Left ventricle myocardium inferior (tissue), 1 donor: Measurements from ENCODE around the gene C19orf67. TPM values are rescaled to one million over a fixed set of nuclear protein-coding genes. Genes with fewer than 3 reads are reported as not detected.

Experiments
- DNase-seq: peaks from one replicate; pipeline ENCODE4 v3.0.0-alpha.2; 2020
- H3K27ac ChIP-seq: fragments of 200-600 bp; replicated peaks from 2 replicates; pipeline ENCODE4 v1.8.0; 2021
- H3K27me3 ChIP-seq: fragments of 200-600 bp; 2 replicates; pipeline ENCODE4 v1.8.0; 2021; ENCODE audit warnings: low read depth
- H3K36me3 ChIP-seq: fragments of 200-600 bp; 2 replicates; pipeline ENCODE4 v1.8.0; 2021
- H3K4me1 ChIP-seq: fragments of 200-600 bp; 2 replicates; pipeline ENCODE4 v1.8.0; 2021
- H3K4me3 ChIP-seq: fragments of 200-600 bp; 2 replicates; pipeline ENCODE4 v1.8.0; 2021; ENCODE audit warnings: mild to moderate bottlenecking, moderate library complexity
- H3K9me3 ChIP-seq: fragments of 200-600 bp; replicated peaks from 2 replicates; pipeline ENCODE4 v1.8.0; 2021
- CTCF ChIP-seq: fragments of 200-600 bp; IDR thresholded peaks from 2 replicates; pipeline ENCODE4 v1.8.0; 2021; ENCODE audit warnings: antibody characterized with exemption, mild to moderate bottlenecking, borderline replicate concordance
- intact Hi-C: fragments of 100-400 bp; cut with micrococcal nuclease; formaldehyde crosslinking; loops from one replicate; pipeline ENCODE4 v1.11.0; 2022
- total RNA-seq: library from RNA; stranded (reverse); fragmentation: NEBNext Ultra II Directional; extraction: Animal tissue kit (Norgen Biotek cat#: 25700); gene quantifications from one replicate; pipeline ENCODE4 v1.2.1, GENCODE V29; 2021
- donor health status: DM: no; HTN: yes; CAD: no; lungs with severe emphysema.

Gene C19orf67
- total RNA-seq, 1 donor from 2014 or later, result not detected

GRCh38 chr19:14062558-14062855 lies 23.1 kb downstream of the C19orf67 start:
- peaks cover 13% of the 10 kb centered on the region for H3K4me1 ChIP-seq
- no peaks in the 10 kb centered on the region for H3K9me3 ChIP-seq
- DNase-seq, result no peak
- no peak for TF ChIP-seq CTCF
- no peak overlapping the region for H3K4me3 ChIP-seq
- H3K27me3 ChIP-seq, result peaks cover 58% of the 10 kb centered on the region
- no peak overlapping the region for H3K27ac ChIP-seq
- no peaks in the 10 kb centered on the region for H3K36me3 ChIP-seq
- intact Hi-C loops, result no loop called here

- Histone ChIP-seq H3K27me3 (peaks cover 64% of the 10 kb centered on the region), H3K9me3 (no peaks in the 10 kb centered on the region), H3K4me1 (peaks cover 18% of the 10 kb centered on the region), H3K4me3 (no peak within 1 kb of the TSS), H3K27ac (no peak within 1 kb of the TSS), H3K36me3 (no peaks in the 10 kb centered on the region)
- intact Hi-C loops, result no loop called here
- no peak for DNase-seq
- no peak for TF ChIP-seq CTCF
Measured at GRCh38 chr19:14061751-14062557, 23.6 kb downstream of the C19orf67 start, which contains the start of gene PALM3. TSS of gene PALM3 (minus strand) at chr19:14062076. CDS start at chr19:14061980, 96 bp downstream.

- peaks cover 68% of the 10 kb centered on the region for H3K27me3 ChIP-seq
Measured at GRCh38 chr19:14061081-14061749, 24.4 kb downstream of the C19orf67 start.

GRCh38 chr19:14059652-14060155 lies 25.9 kb downstream of the C19orf67 start:
- TF ChIP-seq CTCF, result no peak
- Histone ChIP-seq H3K4me1 (peaks cover 18% of the 10 kb centered on the region), H3K9me3 (no peaks in the 10 kb centered on the region), H3K27ac (no peak overlapping the region), H3K27me3 (peaks cover 69% of the 10 kb centered on the region), H3K36me3 (no peaks in the 10 kb centered on the region), H3K4me3 (no peak overlapping the region)
- DNase-seq, result no peak
- intact Hi-C loops, result no loop called here

More at GRCh38 chr19:14061081-14061749, 24.4 kb downstream of the C19orf67 start:
- H3K4me1 ChIP-seq, result peaks cover 18% of the 10 kb centered on the region
- DNase-seq, result no peak
- intact Hi-C loops, result no loop called here
- TF ChIP-seq CTCF, result no peak
- no peak overlapping the region for H3K27ac ChIP-seq
- H3K36me3 ChIP-seq, result no peaks in the 10 kb centered on the region
- H3K9me3 ChIP-seq, result no peaks in the 10 kb centered on the region
- no peak overlapping the region for H3K4me3 ChIP-seq

- no peak for DNase-seq
- H3K27ac ChIP-seq, result no peak overlapping the region
- no peak overlapping the region for H3K4me3 ChIP-seq
- TF ChIP-seq CTCF, result peak; percentile 72
- H3K36me3 ChIP-seq, result no peaks in the 10 kb centered on the region
- H3K4me1 ChIP-seq, result peaks cover 18% of the 10 kb centered on the region
- peaks cover 69% of the 10 kb centered on the region for H3K27me3 ChIP-seq
- no peaks in the 10 kb centered on the region for H3K9me3 ChIP-seq
- intact Hi-C loops, result no loop called here
Measured at GRCh38 chr19:14059093-14059480, 26.5 kb downstream of the C19orf67 start.
